ENCODE data around the gene ADAMTSL3.
A peak's percentile ranks its signal among the peaks of the same experiment; 100 is the strongest.
"Not testable (repeated sequence)": the region's sequence is repeated elsewhere in the genome, so short reads cannot be mapped to it uniquely, and the experiment has no call there.

ADAMTSL3 gene

DNA sequence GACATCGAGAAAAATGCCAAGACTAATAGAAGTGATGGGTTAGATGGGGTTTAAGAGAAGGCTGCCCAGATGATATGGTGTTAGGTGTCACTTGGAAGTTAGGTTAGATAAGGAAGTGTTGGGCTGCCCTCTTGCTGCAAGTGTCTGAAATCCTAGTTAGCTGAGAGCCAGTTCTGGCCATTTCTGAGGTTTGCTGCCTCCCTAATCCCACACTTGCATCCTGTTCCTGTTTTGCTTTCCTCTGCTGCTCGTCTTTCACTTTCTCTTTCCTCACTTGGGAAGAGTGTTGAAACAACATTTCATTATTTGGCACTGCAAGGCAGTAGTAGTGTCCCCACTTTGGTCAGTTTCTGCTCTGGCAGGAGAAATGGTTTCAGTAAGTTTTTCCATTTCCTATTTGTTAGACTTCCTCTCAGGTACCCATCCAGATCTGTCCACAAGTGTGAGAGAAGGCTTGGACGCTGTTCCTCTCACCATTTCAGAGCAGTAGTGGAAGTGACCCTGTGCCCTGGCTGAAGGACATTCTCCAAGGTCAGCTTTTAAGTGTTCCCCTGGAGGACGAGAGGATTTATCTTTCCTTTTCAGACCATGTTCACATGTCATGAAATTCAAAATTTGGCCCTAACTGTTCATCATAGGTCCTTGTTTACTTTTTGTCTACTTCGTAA, 93.3 kb downstream of the ADAMTSL3 start:
- peak; percentile 50 for DNase-seq

DNA sequence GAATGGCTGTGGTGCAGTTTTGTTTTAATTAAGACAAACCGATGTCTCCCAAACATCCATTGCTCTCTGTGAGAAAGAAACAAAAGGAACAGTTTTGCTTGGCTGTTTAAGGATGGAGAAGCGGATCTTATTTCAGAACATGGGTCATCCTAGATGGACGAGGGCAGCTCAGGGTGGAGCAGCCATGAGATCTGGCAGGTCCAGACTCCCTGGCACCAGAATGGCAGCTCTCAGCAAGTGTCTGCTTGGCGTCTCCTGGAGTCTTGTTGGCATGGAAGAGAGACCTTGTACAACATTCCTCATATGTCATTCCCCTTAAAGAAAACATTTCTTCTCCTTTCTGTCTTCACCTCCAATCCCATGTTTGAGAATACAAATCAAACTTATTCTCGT, 93.8 kb downstream of the ADAMTSL3 start:
- DNase-seq, result no peak

DNA sequence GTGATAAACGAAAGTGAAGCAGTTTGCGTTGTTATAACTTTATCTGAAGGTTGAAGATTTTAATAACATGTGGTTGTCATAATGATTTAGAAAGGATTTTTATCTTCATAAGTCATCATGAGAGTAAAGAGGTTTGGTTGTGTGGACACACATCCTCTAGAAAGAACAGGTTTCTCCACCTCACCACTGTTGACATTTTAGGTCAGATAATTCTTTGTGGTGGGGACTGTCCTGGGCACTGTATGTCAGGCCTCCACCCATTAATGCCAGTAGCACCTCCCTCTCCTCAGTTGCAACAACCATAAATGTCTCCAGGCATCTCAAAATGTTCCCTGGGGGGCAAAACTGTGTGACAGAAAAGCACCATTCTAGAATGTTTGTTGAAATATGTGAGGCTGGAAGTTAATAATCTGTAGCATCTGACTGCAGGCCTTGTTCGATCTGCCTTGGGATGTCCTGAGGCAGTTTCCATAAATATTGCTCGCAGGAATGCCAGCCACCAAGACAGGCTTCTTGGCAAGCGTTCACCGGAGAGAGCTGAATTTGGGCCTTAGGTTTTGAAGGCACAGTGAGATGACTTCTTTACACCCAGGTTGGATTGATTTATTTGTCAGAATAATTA, 100.1 kb downstream of the ADAMTSL3 start:
- no peak for DNase-seq

DNA sequence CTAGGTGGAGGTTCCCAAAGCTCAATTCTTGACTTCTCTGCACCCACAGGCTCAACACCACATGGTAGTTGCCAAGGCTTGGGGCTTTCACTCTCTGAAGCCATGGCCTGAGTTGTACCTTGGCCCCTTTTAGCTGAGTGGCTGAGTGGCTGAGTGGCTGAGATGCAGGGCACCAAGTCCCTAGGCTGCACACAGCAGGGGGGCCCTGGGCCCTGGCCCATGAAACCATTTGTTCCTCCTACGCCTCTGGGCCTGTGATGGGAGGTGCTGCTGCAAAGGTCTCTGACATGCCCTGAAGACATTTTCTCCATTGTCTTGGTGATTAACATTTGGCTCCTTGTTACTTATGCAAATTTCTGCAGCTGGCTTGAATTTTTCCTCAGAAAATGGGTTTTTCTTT, 103.4 kb downstream of the ADAMTSL3 start:
- not testable (repeated sequence) for DNase-seq

DNA sequence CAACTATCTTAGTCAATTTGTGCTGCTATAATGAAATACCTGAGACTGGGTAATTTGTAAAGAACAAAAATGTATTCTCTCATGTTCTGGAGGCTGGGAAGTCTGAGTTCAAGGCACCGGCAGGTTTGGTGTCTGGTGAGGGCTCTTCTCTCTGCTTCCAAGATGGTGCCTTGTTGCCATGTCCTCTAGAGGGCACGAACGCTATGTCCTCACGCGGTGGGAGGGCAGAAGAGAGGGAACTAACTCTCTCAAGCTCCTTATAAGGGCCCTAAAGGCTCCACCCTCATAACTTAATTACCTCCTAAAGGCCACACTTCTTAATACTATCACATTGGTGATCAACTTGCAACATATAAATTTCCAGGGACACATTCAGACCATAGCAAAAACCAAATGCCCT, 108.4 kb downstream of the ADAMTSL3 start:
- DNase-seq, result no peak

DNA sequence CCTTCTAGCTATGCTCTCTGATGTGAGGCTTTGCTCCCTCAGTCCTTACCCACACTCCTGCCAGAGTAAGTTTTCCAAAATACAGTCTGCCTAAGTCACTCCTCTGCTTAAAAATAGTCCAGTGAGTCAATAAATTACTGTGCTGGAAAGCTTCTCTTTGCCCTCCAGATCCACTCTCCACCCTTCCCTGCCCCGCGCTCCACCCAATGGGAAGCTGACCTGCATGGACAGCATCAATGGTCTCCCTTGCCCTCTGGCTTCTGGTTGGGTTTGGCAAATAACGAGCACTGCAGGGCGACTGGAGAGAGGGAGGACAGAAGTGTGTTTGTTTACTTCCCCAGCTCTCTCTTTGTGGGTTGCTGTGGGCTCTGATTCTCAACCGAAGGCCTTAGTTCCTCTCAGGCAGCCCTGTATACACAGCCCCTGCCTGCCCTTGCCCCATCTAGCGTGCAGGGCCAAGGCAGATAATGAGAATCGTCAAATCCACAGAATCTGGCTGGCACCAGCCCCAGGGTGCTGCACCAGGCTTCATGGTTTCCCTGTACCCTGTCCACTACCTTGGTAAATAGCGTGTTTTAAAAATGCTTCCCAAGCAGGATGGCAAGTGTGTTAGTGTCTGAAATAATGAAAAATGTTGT, 110.4 kb downstream of the ADAMTSL3 start:
- DNase-seq, result no peak

DNA sequence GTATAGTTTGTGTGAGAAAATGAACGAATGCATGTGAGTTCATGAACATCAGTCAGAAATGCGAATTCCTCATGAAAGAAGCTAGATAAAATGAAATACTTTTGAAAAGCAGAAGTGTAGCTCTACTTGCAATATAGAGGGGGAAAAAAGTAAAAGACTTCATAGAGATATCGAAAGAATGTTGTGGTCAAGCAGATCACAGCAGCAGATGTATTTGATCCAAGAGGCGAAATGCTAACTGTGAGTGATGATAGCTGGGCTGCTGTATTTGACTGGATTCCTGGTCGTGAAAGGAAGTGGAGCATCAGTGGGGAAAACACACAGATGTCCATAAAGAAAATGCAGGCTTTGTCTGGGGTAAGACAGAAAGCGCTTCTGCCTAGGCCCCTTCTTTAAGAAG, 112.4 kb downstream of the ADAMTSL3 start:
- peak; percentile 54 for DNase-seq

DNA sequence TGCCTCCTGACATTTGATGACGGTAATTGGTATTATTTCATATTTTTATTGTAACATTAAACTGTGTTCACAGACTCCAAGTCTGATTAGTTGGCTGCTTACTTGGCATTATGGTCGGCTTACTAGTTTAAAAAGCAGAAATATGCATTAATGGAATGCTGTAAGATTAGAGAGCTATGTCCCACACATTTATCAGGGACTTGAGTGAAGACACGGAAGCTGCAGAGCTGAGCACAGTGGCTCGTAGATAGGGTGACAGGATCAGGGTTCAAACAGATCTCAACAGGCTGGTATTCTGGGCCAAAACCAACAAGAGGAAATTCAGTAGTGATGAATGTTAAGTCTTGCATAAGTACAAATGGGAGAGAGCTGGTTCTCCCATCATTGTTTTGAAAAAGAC, 113.8 kb downstream of the ADAMTSL3 start:
- peak; percentile 55 for DNase-seq

DNA sequence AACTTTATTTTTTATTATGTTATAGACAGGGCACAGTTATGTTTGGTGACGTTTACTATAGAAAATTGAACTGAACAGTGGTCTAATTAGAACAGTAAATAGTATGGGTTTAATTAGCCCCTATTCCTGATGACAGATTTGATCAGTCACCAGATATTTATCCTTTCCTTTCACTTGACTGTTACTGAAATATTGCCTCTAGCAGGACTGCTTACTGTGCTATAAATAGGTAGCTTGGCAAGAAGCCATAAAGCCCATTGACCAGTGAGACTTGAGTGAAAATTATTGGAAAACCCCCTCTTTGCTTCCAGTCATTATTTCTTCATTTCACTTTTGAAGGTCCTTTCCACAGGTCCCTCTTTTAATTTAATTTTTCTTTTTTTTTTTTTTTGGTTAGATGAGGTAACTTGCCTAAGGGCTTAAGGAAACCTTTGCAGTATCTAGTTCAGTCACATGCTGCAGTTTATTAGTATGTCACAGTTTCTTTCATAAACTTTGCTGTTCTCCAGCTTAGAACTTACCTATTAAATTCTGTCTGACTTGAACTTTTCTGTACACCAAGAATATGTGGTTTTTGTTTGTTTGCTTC, 115.6 kb downstream of the ADAMTSL3 start:
- no peak for DNase-seq

DNA sequence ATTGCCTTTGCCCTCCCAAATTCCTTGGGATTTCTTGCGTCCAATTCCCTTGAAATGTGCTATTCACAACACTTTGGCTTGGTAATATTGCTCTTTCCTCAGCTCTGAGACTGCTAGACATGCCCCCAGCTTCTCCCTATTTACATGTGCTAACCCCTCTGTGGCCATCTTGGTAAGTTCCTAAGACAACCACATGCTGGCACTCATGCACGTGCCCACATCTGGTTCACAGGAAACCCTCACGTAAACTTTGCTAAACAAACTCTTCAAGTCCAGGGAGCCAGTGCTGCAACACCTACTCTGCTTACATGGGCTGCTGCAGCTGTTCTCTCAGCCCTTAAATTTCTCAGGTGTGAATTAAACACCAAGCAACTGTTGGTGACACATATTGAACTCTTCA, 121.8 kb downstream of the ADAMTSL3 start:
- no peak for DNase-seq

DNA sequence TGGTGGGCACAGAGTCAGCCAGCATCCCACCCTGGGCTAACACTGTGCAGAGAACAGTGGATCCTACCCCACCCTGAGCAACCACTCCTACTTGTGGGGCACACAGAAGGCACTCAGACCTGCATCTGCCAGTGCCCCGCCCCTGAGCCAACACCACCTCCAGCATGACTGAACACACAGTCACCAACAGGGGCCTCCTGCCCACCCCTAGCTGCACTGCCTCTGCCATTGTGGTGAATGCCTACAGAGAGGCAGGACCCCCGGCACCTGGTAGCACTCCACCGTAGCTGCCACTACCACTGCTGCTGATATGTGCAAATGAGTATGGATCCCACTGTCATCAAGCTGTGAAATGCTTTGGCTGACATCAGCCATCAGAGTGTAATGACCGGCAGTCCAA, 123.1 kb downstream of the ADAMTSL3 start:
- no peak for DNase-seq

DNA sequence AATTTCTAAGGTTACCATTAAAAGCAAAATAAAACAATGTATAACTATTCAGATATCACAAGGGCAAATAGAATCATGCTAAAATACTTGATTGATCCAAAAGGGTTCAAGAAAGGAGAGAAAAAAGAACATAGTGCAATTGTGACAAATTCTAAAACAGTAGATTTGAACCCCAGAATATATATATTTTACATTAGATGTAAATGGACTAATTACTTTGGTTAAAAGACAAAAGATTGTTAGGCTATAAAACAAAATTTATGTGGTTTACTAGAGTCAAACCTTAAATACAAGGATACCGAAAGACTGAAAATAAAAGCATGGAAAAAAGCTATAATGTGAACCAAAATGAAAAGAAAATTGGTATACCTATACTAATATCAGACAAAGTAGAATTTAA, 129.3 kb downstream of the ADAMTSL3 start:
- DNase-seq, result no peak

DNA sequence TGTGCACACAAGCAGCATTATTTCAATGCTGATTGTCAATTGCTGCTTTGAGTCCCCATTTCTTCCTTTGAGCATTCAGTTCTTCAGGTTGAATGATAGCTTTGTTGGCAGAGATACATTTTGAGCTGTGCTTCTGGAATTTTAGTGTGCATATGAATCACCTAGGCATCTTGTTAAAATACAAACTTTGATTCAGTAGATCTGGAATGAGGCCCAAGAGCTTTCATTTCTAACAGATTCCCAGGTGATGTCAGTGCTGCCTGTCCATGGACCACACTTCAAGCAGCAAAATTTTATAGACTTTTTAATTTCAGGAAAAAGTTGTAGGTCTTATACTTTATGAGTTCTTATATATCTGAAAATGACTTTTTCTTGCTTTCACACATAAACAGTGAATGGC, 131.1 kb downstream of the ADAMTSL3 start:
- DNase-seq, result peak; percentile 7

DNA sequence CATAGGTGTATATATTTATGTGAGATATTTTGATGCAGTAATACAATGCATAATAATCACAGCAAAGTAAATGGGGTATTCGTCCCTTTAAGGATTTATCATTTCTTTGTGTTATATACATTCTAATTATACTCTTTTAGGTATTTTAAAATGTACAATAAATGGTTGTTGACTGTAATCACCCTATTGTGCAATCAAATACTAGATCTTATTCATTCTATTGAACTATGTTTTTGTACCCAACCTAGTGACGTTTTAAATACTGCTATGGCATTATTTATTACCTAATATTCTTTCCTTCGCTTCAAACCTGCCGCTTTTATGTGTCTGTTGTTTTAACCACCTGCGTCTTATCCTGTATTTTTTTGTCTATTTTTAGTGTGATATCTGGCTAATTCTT, 132.4 kb downstream of the ADAMTSL3 start:
- DNase-seq, result no peak

DNA sequence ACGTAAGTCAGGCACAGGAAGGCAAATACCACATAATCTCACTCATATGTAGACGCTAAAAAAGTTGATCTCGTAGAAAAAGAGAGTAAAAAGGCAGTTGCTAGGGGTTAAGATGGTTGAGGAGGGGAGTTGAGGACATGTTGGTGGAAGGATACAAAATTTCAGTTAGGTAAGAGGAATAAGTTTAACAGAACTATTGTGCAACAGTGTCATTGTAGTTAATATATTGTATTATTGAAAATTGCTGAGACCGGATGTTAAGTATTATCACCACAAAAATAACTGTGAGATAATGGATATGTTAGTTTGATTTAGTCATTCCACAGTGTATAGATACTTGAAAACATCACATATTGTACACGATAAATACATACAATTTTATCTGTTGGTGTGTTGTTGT, 139.1 kb downstream of the ADAMTSL3 start:
- DNase-seq, result no peak

DNA sequence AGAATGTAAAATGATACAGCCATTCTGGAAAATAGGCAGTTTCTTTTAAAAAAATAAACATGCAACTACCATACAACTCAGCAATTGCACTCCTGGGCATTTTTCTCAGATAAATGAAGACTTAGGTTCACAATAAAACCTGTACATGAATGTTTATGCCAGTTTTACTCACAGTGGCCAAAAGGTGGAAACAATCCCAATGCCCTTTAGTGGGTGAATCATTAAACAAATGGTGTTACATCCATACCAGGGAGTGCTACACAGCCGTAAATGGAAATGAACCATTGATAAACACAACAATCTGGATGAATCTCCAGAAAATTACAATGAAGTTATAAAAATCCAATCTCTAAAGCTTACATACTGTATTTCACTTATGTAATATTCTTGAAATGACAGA, 140.3 kb downstream of the ADAMTSL3 start:
- DNase-seq, result no peak

DNA sequence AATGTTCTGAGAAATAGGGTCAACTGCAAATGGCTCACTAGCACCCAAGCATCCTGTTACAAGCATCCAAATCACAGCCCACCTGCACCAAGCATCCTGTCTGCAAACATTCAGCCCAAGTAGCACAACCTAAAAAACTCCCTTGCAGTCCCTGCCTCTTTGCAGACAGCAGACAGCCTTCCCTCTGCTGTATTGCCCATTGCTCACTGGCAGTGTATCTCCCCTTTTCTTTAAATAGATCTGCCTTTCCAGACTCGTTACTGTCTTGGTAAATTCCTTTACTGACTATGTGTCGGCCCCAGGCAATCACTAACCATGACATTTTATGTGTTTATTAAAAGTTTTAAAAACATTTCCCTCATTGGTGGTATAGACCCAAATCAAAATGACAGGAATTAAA, 155.4 kb downstream of the ADAMTSL3 start:
- no peak for DNase-seq

DNA sequence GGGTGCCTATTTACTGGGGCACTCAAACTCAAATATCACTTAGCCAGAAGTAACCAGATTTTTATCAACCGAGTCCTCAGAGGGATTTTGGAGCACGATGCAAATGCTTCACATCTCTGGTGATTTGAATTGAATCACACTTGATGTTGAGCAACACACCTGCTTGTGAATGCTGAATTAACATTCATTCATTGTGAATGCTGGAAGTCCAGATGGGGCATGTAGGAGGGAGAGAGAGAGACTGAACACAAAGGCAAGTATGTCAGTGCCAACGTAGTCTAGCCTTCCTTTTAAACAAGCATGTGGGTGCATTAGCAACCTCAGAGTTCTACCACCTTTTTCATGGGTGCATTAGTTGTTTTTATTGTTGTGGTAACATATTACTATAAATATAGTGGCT, 156.2 kb downstream of the ADAMTSL3 start:
- DNase-seq, result no peak

DNA sequence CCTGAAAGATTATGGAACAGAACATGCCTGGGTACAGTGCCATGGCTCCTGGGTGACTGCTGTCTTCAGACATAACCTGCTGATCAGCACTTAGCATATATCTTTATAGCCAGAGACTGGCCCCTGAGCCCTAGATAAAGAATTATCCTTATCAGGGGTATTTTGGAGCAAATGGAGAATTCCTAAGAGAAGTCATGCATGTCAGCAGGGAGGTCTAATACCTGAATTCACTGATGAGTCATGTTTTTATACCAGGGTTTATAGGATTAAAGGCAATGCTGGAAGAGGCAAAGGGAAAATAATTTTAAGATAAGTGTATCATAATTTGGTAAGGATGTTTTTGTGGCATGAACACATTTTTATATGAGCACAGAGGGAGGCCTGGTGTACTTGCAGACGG, 159.8 kb downstream of the ADAMTSL3 start:
- DNase-seq, result no peak

DNA sequence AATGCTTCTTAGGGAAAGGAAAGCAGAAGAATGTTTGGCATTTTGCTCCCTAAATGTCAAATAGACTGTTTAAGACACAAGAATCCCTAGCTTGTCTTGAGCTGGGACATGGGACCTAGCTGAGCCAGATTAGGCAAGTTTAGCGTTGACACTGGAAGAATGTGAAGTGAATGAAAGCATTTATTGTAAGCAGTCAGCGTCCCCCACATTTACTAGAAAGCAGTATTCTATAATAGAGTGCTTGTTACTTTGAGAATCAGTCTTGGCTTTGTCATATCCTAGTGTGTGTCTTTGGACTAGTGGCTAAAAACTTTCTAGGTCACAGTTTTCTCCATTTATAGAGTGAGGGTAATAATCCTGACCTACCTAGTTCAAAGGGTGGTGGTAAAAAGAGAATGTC, 161.6 kb downstream of the ADAMTSL3 start:
- no peak for DNase-seq

DNA sequence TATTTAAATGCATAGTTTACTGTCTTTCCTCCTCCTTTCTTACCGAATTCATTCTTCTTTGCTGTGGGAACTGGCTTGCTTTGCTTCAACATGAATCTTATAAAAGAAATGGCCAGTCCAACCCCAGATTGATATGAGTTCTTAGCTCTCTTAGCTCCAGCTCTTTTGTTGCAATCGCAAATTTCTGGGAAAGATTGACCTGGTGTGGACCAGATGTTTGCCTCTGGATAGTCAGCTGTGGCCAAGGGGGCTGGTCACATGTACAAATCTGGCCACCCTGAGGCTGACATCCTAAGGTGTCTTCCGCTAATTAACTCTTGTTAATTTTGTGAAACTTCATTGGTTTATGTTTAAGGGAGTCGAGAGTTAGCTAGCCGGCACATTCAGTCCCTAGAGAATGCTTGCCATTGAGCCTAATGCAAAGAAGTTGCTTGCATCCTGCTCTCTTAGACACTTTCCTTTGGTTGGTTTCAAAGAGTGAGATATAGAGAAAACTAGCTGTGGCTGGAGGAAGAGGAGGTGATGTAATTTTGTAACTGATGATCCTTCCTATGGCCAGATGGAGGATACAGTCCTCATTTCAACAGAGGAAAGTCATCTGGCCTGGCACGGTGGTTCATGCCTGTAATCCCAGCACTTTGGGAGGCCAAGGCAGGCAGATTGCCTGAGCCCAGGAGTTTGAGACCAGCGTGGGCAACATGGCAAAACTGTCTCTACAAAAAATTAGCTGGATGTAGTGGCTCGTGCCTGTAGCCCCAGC, 162.4 kb downstream of the ADAMTSL3 start:
- DNase-seq, result no peak

DNA sequence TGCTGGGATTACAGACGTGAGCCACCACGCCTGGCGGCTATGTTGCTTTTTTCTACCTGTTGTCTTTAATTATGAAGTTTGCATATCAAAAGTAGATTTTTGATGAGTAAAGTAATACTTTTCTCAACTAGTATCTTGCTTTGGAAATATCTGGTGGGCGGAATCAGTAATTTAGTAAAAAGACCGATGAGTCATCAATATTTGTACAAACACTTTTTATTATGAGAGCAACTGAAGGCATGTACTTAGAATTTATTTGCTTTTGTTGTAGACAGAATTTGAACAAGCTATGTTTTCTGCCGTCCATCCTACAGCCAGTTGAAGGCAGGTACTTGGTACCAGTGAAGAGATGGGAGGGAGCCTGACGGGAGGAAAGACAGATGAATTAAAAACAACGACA, 164.7 kb downstream of the ADAMTSL3 start:
- DNase-seq, result no peak

DNA sequence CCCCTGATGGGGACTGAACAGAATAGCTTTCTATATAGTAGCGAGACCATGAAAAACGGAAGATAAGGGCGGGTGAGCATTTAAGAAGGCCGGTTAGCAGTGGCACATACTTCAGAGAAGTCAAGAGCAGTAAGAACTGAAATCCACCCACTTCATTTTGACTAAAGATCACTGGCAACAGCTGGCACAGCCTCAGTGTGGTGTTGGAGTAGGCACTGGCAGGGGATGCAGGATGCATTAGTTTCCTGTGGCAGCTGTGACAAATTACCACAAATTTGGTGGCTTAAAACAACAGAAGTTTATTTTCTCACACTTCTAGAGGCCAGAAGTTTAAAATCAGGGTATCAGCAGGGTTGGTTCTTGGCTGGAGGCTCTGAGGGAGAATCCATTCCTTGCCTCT, 176.5 kb downstream of the ADAMTSL3 start:
- DNase-seq, result no peak

All from fibroblast of skin of scalp (primary cell).